CD4-positive, alpha-beta T cell treated with Interleukin-4 for 4 hours (primary cell): Measurements from ENCODE around the gene AIDA.
"Not testable (repeated sequence)": the region's sequence is repeated elsewhere in the genome, so short reads cannot be mapped to it uniquely, and the experiment has no call there.

ENCODE experiments used
- DNase-seq: peaks from one replicate; pipeline ENCODE4 v3.0.0-alpha.2; 2020

AIDA gene, protein sequence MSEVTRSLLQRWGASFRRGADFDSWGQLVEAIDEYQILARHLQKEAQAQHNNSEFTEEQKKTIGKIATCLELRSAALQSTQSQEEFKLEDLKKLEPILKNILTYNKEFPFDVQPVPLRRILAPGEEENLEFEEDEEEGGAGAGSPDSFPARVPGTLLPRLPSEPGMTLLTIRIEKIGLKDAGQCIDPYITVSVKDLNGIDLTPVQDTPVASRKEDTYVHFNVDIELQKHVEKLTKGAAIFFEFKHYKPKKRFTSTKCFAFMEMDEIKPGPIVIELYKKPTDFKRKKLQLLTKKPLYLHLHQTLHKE

GRCh38 chr1:222712253-222713090, at the start of gene AIDA, which contains the start of gene BROX:
AIDA (minus strand) TSS chr1:222712491; CDS start chr1:222712317, 174 bp downstream.
BROX (plus strand) TSS chr1:222712564; CDS start chr1:222715700, 3,136 bp downstream.
- DNase-seq: peak; percentile 92

- DNase-seq: no peak
Observed at GRCh38 chr1:222761083-222761482, 48.8 kb upstream of the AIDA start.

GRCh38 chr1:222759451-222760035, 47.3 kb upstream of the AIDA start:
- no peak for DNase-seq

DNA sequence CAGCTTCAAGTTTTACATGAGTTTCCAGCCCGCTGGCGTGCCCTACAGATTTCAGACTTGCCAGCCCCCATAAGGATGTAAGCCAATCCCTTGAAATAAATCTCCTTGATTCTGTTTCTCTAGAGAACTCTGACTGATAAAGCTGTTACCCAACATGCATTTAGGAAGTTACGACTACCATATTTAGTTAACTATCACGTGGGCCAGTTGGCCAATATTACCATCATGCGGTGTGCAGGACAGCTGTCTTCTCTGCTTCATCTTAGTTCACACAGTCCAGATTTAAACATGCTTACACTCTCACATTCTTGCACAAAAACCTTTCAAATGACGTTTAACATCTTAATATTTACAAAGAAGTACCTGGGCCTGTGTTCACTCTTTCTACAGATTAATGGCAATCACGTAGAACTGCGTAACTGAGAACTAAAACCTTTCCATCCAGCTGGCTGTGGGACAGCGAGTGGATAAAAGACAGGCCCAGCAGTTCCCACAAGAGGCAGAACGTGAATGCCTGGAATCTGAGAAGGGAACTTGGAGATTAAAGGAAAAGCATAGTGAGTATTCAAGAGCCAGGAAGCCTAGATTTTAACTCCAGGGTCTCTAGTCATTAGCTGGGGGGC, 45.5 kb upstream of the AIDA start:
- DNase-seq: no peak

- DNase-seq: no peak
Observed at GRCh38 chr1:222754366-222755139, 42.3 kb upstream of the AIDA start.

DNA sequence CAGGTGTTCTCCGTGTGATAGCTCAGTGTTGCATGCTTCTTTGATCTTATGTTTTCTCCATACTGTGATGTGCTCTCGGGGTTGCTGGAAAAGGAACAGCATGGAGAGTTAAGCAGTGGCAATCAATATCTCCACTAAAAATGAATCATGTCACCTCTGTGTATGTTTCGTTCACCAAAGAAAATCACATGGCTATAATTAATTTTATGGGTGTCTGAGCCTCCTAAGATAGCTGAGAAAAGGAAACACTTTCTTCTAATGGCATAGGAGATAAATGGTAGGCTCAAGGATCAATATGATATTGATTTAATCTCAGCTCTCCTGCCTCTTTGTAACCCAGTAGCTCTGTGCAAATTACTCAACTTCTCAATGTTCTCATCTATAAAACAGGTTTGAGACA, 39.0 kb upstream of the AIDA start:
- no peak for DNase-seq

- no peak for DNase-seq
Observed at GRCh38 chr1:222750651-222751050, 38.4 kb upstream of the AIDA start.

GRCh38 chr1:222749927-222750326, 37.6 kb upstream of the AIDA start:
- DNase-seq: no peak

DNA sequence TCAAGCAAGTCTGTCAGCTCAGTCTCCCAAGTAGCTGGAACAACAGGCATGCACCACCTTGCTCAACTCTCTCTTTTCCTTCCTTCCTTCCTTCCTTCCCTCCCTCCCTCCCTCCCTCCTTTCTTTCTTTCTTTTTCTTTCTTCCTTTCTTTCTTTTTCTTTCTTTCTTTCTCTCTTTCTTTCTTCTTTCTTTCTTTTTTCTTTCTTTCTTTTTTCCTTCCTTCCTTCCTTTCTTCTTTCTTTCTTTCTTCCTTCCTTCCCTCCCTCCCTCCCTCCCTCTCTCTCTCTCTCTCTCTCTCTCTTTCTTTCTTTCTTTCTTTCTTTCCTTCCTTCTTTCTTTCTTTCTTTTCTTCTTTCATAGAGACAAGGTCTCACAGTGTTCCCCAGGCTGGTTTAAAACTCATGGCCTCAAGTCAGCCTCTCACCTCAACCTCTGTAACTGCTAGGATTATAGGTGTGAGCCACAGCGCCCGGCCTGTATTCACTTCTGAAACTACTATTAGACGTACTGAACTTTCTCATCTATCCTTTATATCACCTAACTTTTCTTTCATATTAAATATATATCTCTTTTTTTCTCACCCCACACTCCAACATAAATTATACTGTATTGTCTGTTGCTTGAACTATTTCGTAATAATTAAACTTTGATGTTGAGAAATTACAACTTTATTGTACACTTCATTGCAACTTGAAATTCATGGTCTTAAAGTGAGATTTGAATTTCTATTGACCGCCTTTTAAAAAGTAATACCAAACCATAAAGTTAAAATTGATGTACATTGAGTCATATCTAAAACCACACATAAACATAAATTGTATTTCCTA, 29.6 kb upstream of the AIDA start:
- not testable (repeated sequence) for DNase-seq

- DNase-seq: no peak
Observed at GRCh38 chr1:222739929-222740328, 27.6 kb upstream of the AIDA start.

GRCh38 chr1:222739465-222739864, 27.2 kb upstream of the AIDA start:
- DNase-seq: no peak

- DNase-seq: no peak
Observed at GRCh38 chr1:222736972-222737371, 24.7 kb upstream of the AIDA start, which contains the start of gene FAM177B. FAM177B (plus strand) TSS chr1:222737202; CDS start chr1:222746546, 9,344 bp downstream.

- no peak for DNase-seq
Observed at GRCh38 chr1:222736470-222736869, 24.2 kb upstream of the AIDA start.

DNA sequence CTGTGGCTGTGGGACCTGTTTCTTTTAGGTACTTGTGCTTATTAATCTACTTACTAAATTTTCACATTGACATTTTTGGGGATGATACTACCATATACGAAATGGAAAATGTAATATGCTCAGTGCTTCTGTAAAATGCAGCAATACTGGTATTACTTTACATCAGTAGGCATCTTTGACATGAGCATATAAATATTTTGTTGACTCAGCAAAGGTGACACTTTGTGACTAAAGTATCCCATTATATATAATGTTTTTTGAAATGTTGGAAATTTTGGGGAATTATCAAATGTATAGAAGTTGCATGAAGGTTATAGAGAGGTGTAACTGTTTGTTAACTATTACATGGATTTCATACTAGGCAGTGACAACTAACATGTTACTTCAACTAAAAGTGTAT, 22.4 kb upstream of the AIDA start:
- no peak for DNase-seq

- DNase-seq: no peak
Observed at GRCh38 chr1:222732216-222733159, 20.2 kb upstream of the AIDA start.

DNA sequence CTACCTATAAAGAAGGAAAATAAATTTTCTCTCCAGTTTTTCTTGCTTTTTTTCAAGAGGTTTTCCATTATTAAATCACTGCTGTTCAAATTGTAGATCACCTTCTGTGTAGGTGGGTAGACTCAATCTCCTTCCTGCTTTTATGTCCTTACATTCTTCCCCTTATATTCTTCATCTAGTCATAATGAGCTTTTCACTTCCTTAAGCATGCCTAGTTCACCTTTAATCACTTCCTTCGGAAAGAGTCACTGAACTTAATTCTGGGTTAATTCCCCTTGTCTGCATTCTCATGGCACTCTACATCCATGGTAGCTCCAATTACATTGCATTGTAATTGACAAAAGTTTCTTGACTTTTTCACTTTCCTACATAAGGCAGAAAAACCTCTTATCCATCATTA, 18.6 kb upstream of the AIDA start:
- DNase-seq: no peak

- DNase-seq: no peak
Observed at GRCh38 chr1:222728746-222729145, 16.5 kb upstream of the AIDA start.

DNA sequence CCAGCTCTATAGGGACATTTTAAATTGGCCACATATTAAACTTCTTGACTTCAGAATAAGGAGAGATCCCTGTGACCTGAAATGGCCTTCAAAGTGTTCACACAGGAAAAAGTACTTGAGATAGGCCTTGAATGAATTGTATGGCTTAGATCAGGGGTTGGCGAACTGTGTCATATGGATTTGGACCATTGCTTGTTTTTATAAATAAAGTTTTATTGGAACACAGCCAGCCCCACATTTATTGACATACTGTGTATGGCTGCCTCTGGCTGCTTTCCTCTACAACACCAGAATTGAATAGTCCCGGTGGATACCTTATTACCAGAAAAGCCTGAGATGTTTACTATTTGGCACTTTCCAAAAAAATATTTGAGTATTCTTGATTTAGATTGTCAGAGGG, 4.1 kb upstream of the AIDA start:
- no peak for DNase-seq

DNA sequence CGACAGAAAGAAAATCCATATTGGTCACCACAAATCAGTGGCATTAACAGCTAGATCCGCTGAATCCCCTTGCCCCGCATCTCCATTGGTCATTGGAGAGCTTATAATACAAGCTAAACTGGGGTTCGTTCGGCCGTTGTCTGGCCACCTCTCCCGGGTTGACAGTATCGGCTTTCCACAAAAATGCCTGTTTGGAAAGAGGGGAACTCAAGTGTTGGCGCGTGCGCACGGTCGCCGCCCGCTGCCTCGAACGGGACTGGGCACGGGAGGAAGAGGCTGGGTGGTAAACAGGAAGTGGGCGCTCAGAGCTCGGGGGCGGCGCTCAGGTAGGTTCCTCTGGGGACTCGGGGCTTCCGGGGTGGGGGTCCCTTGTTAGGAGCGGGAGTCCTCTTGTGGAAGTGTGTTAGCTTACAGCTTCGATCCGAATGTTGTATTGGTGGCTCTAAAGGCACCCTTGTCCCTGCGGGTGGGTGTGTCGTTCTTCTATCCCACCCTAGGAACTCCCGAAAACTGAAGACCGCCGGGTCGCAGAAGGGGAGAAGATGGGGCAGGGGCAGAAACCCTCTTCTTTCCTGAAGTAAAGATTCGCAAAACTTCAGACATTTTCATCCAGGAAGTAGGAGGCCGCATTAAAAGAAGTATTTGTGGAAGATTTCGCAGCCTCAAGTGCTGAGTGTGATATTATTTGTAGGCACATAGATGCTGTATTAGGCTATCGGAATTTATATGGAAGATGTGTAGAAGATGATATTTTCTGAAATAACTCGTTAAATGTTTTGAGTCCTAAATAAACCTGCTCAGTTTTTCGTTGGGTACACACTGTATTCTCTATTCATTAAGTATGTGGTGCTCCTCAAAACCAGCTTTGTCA, 1.0 kb upstream of the AIDA start:
- peak; percentile 96 for DNase-seq
